ENCODE results near the gene SEC23IP.
A peak's percentile ranks its signal among the peaks of the same experiment; 100 is the strongest.

Gene SEC23IP

DNA sequence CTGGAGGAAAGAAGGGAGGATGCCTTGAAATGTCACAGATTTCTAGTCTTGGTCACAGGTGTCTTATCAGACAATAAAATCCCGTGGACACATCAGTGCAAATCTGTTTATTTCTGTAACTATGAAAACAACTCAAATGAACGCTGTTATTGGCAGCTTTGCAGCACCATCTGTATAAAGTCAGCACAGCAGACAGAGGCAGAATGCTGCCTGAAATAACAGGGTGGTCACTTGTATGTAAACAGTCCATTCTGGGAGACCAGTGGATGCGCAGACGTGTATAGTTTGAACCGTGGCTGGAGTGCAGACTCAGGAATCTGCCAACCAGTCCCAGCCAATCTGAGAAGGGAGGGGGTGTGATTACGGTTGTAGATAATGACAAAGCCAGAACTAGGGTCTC is 54.8 kb downstream of the SEC23IP start:
- DNase-seq, result peak; percentile 3

GRCh38 chr10:119957451-119957850 is 64.9 kb downstream of the SEC23IP start:
- no peak for DNase-seq

- DNase-seq, result no peak
These were observed 70.3 kb downstream of the SEC23IP start for GRCh38 chr10:119962837-119963236.

- DNase-seq, result no peak
These were observed 74.5 kb downstream of the SEC23IP start for GRCh38 chr10:119967066-119967465.

DNA sequence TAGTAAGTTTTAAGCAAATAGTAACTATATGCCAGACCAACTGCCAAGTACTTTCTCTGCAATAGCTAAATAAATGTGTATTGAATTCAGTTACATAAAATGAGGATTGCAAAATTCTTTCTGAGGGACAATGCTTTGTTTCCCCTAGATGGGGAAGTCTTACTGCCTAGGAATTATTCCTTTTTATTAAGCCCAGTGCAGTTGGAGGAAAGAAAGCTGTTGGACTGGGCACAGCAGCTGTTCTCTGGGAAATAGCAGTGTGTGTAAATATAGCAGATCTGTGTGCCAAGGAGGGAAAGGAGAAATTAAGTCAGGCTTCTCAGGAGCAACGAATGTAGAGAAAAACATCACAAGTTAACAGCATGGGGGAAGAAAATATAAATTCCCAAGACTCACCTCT is 77.1 kb downstream of the SEC23IP start:
- no peak for DNase-seq

DNA sequence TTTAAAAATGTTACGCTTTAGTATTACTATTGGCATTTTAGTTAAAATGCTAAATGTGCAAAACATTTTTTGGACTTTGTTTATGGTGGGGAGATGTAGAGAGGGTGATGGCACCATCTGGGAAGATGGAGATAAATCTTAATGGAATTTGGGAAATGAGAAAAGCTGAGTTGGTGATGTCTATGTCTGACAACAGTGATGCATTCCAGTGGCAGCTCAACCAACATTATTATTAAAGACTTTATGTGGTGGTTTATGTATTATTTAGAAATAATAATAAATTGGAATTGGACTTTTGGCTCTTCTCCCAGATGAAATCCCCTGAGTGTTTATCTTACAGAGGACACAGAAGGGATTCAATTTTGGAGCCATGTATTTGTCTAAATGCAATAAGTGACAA is 77.6 kb downstream of the SEC23IP start:
- no peak for DNase-seq

GRCh38 chr10:119970963-119971362 is 78.4 kb downstream of the SEC23IP start:
- DNase-seq, result no peak

- no peak for DNase-seq
These were observed 80.8 kb downstream of the SEC23IP start for GRCh38 chr10:119973281-119973680.

DNA sequence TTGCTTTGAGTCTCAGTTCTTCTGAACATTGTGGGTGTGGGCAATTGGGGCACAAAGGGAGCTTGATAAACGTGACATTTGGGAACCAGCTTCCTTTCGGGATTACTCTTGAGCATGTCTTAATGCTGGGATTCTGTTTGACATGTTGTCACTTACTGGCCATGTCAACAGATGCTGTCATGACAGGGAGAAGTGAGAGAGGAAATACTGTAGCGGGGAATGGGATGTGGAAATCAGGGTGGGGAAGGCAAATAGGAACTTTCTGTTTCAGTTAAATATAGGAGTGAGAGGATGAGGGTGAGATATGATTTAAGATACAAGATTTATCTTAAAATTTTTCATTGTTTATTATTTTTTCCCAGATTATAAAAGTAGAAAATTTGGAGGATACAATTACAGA is 83.9 kb downstream of the SEC23IP start:
- DNase-seq, result peak; percentile 22

GRCh38 chr10:119980956-119981750 is 88.6 kb downstream of the SEC23IP start:
- DNase-seq, result no peak

DNA sequence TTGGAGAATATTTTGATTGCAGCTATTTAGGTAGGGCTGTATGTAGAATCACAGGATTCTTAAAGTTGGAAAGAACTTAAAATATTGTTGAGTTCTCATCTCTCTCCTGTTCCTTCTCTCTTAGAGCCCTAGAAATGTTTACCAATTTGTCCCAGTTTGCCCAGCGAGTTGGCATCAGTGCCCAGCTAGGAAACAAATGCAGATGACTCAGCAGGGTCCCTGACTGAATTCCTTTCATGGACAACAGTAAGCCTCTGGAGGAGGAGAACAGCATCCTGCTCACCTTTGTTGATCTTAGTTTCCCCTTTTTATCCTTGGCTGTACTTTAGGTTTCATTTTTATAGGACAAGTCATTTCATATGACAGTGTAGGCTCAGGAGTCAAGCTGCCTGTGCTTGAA is 89.3 kb downstream of the SEC23IP start:
- DNase-seq, result no peak

DNA sequence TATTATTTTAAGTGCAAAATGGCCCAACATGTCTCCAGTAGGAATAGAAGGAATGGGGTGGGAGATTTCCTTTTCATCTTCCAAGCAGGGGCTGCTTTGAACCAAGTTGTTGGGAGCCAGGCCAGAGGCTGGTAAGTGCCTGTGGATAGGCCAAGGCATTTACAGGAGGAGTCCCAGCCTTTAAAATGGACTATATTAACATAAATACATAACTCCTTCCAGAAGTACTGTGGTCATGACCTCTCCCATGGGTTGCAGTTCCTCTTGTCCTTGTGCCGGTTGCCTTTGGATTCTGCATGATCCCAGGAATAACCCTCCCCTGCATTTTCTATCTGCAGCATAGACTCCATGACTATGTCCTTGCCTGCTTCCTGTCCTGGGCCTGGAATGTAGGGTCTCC is 95.8 kb downstream of the SEC23IP start:
- DNase-seq, result no peak

- no peak for DNase-seq
These were observed 97.4 kb downstream of the SEC23IP start for GRCh38 chr10:119989966-119990365.

GRCh38 chr10:119991066-119991465 is 98.5 kb downstream of the SEC23IP start:
- DNase-seq, result no peak

GRCh38 chr10:119991816-119992215 is 99.3 kb downstream of the SEC23IP start:
- no peak for DNase-seq
